HEK293 (cell line): Measurements from ENCODE around the gene PHLPP2.

ENCODE experiments used
- CTCF ChIA-PET: fragments of 350-600 bp; formaldehyde crosslinking; extraction: SDS; loops from one replicate; lab custom pipeline; 2021; ENCODE audit warnings: antibody characterized with exemption; lab: Yijun Ruan, JAX
- POLR2A ChIA-PET: fragments of 300-600 bp; formaldehyde crosslinking; extraction: SDS; loops from one replicate; lab custom pipeline; 2020; ENCODE audit warnings: antibody characterized with exemption, inconsistent platforms; lab: Yijun Ruan, JAX
- H3K27ac ChIP-seq: fragments of 200-500 bp; sonication (Bioruptor generic); 2 replicates; pipeline ENCODE4 v1.5.1; 2014; ENCODE audit warnings: low read depth, low read length, control low read depth, inconsistent platforms; ENCODE audit errors: extremely low read depth
- H3K36me3 ChIP-seq, 2 experiments: fragments of 200-500 bp in 1 of 2; sonication (Bioruptor generic) in 1 of 2; 1 replicate in 1 of 2; 2 replicates in 1 of 2; pipeline ENCODE4 v1.5.1; 2014 to 2017; ENCODE audit warnings: inconsistent platforms in 2 of 2, low read length in 2 of 2; ENCODE audit not compliant: control insufficient read depth in 2 of 2, insufficient read depth in 1 of 2
- H3K4me1 ChIP-seq: fragments of 200-500 bp; sonication (Bioruptor generic); 2 replicates; pipeline ENCODE4 v1.5.1; 2014; ENCODE audit warnings: mild to moderate bottlenecking, low read length, inconsistent platforms; ENCODE audit not compliant: control insufficient read depth, insufficient read depth
- H3K4me3 ChIP-seq: 2 replicates; pipeline ENCODE4 v1.5.1; 2011; ENCODE audit warnings: low read depth, mild to moderate bottlenecking, control low read depth, low read length, moderate library complexity
- H3K9me3 ChIP-seq: fragments of 200-500 bp; sonication (Bioruptor generic); 2 replicates; pipeline ENCODE4 v1.5.1; 2014; ENCODE audit warnings: low read depth, low read length, inconsistent platforms; ENCODE audit not compliant: control insufficient read depth, insufficient read depth
- CTCF ChIP-seq: fragments of 450-650 bp; formaldehyde crosslinking; IDR thresholded peaks from 2 replicates; pipeline ENCODE4 v1.5.1; 2016; ENCODE audit warnings: missing biosample characterization, missing genetic modification characterization
- GLI2 ChIP-seq: fragments of 450-650 bp; formaldehyde crosslinking; IDR thresholded peaks from 2 replicates; pipeline ENCODE4; 2017; ENCODE audit warnings: missing biosample characterization, missing genetic modification characterization, low read depth, borderline replicate concordance
- HOXD13 ChIP-seq: sonication (generic); formaldehyde crosslinking; IDR thresholded peaks from 2 replicates; pipeline ENCODE4 v1.8.0; 2022; ENCODE audit warnings: missing genetic modification reagents, borderline replicate concordance
- SETDB1 ChIP-seq: IDR thresholded peaks from one replicate; pipeline ENCODE4 v1.6.1; 2017; ENCODE audit warnings: mild to moderate bottlenecking, low read length, moderate library complexity, mixed read lengths; ENCODE audit not compliant: insufficient read length
- ZBTB11 ChIP-seq: fragments of 450-650 bp; formaldehyde crosslinking; conservative IDR thresholded peaks from 2 replicates; pipeline ENCODE4 v1.5.1; 2016; ENCODE audit warnings: low read depth, missing biosample characterization, missing genetic modification characterization
- ZFP37 ChIP-seq: fragments of 450-650 bp; formaldehyde crosslinking; IDR thresholded peaks from 2 replicates; pipeline ENCODE4 v1.5.1; 2016; ENCODE audit warnings: missing biosample characterization, missing genetic modification characterization
- ZNF354C ChIP-seq: fragments of 450-650 bp; formaldehyde crosslinking; IDR thresholded peaks from 2 replicates; pipeline ENCODE4 v1.5.1; 2016; ENCODE audit warnings: missing biosample characterization, missing genetic modification characterization, low read depth, borderline replicate concordance
- ZNF398 ChIP-seq: fragments of 450-650 bp; formaldehyde crosslinking; IDR thresholded peaks from 2 replicates; pipeline ENCODE4 v1.5.1; 2017; ENCODE audit warnings: missing biosample characterization, missing genetic modification characterization
- ZNF473 ChIP-seq: fragments of 450-650 bp; formaldehyde crosslinking; IDR thresholded peaks from 2 replicates; pipeline ENCODE4 v1.5.1; 2017; ENCODE audit warnings: missing biosample characterization, missing genetic modification characterization
- ZNF544 ChIP-seq: fragments of 450-650 bp; formaldehyde crosslinking; IDR thresholded peaks from 2 replicates; pipeline ENCODE4 v1.5.0; 2017; ENCODE audit warnings: missing biosample characterization, missing genetic modification characterization
- ZNF585B ChIP-seq: fragments of 450-650 bp; formaldehyde crosslinking; IDR thresholded peaks from 2 replicates; pipeline ENCODE4 v1.5.1; 2016; ENCODE audit warnings: missing biosample characterization, missing genetic modification characterization
- ZNF600 ChIP-seq: fragments of 450-650 bp; formaldehyde crosslinking; IDR thresholded peaks from 2 replicates; pipeline ENCODE4 v1.5.1; 2016; ENCODE audit warnings: missing biosample characterization, missing genetic modification characterization
- ZNF664 ChIP-seq: fragments of 450-650 bp; formaldehyde crosslinking; IDR thresholded peaks from 2 replicates; pipeline ENCODE4 v1.5.1; 2016; ENCODE audit warnings: missing biosample characterization, missing genetic modification characterization
- ZNF704 ChIP-seq: fragments of 450-650 bp; formaldehyde crosslinking; IDR thresholded peaks from 2 replicates; pipeline ENCODE4 v1.5.1; 2016; ENCODE audit warnings: missing biosample characterization, missing genetic modification characterization
- TF ChIP-seq, protein P1 (sequence below): fragments of 450-650 bp; formaldehyde crosslinking; IDR thresholded peaks from 2 replicates; pipeline ENCODE4 v1.5.1; 2016; ENCODE audit warnings: missing biosample characterization, missing genetic modification characterization

Gene PHLPP2

DNA sequence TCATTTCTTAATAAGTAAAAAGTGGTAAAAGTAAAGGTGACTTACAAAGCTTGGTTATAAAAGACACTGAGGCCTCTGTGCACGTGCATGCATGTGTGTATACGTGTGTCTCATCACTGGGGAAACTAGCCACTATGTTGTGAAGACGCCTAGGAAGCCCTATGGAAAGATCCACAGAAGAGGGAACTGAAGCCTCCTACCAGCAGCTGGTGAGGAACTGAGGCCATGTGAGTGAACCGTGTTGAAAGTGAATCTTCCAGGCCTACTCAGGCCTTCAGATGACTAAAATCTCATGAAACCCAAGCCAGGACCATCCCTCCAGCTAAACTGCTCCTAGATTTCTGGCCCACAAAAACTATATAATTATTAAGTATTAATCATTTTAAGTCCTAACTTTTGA lies 23.7 kb downstream of the PHLPP2 start:
- H3K36me3 ChIP-seq, result peaks cover 0 to 25% of the 10 kb centered on the region in 2 experiments; a peak in 2 of 3 replicates
- no peaks in the 10 kb centered on the region for H3K4me1 ChIP-seq
- H3K9me3 ChIP-seq, result no peaks in the 10 kb centered on the region
- CTCF ChIA-PET, result interaction anchor here (0.7 kb wide), 1 partner anchor 90 kb away, joined by 3 read pairs; no protein-coding TSS in a partner anchor
- H3K27ac ChIP-seq, result no peak overlapping the region
- no peak overlapping the region for H3K4me3 ChIP-seq
- POLR2A ChIA-PET, result no interaction called here
- no peak for TF ChIP-seq ZNF600 (tag by site-specific recombination)

DNA sequence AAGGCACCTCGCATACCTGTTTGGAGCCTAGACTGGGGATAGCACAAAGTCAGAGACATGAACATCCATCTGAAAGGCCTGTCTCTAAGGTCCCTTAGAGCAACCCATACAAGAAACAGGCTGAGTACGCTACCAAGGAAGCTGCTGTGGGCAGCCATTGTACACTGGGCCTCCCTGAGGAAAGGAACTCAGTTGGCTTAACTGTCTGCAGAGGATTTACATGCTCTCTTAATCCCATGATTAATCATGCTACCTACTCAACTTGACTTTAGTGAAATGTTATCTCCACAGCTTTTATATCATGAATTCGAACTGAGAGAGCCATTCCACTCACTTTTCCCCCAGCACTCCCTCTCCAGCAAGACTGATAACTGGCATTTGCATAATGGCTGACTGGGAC lies 26.0 kb downstream of the PHLPP2 start:
- Histone ChIP-seq H3K27ac (no peak overlapping the region), H3K9me3 (no peaks in the 10 kb centered on the region), H3K4me1 (no peaks in the 10 kb centered on the region), H3K4me3 (no peak overlapping the region), H3K36me3 (peaks cover 0 to 25% of the 10 kb centered on the region in 2 experiments; a peak in 2 of 3 replicates)
- no peak for TF ChIP-seq SETDB1
- no peak for TF ChIP-seq ZNF354C (tag by site-specific recombination)
- no peak for TF ChIP-seq ZNF544 (tag by site-specific recombination)
- no peak for TF ChIP-seq ZBTB11 (tag by site-specific recombination)
- no peak for TF ChIP-seq GLI2 (tag by site-specific recombination)
- no peak for TF ChIP-seq HOXD13 (CRISPR knock-in tag)
- TF ChIP-seq ZNF398 (tag by site-specific recombination), result no peak
- TF ChIP-seq CTCF (tag by site-specific recombination), result no peak
- TF ChIP-seq ZNF664, result no peak
- TF ChIP-seq, protein P1, sequence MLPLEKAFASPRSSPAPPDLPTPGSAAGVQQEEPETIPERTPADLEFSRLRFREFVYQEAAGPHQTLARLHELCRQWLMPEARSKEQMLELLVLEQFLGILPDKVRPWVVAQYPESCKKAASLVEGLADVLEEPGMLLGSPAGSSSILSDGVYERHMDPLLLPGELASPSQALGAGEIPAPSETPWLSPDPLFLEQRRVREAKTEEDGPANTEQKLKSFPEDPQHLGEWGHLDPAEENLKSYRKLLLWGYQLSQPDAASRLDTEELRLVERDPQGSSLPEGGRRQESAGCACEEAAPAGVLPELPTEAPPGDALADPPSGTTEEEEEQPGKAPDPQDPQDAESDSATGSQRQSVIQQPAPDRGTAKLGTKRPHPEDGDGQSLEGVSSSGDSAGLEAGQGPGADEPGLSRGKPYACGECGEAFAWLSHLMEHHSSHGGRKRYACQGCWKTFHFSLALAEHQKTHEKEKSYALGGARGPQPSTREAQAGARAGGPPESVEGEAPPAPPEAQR, result no peak
- no peak for TF ChIP-seq ZNF473
- no peak for TF ChIP-seq ZFP37 (tag by site-specific recombination)
- CTCF ChIA-PET, result no interaction called here
- POLR2A ChIA-PET, result no interaction called here

GRCh38 chr16:71693164-71693563 lies 31.3 kb downstream of the PHLPP2 start:
- peaks cover 5 to 23% of the 10 kb centered on the region in 2 experiments; a peak in 2 of 3 replicates for H3K36me3 ChIP-seq
- no peaks in the 10 kb centered on the region for H3K9me3 ChIP-seq
- ChIA-PET CTCF (no interaction called here), POLR2A (no interaction called here)
- no peaks in the 10 kb centered on the region for H3K4me1 ChIP-seq
- H3K4me3 ChIP-seq, result no peak overlapping the region
- TF ChIP-seq ZNF704 (tag by site-specific recombination) (no peak), ZNF585B (tag by site-specific recombination) (no peak)
- H3K27ac ChIP-seq, result no peak overlapping the region
